IMR-90 (cell line): ENCODE results near the gene ADGRB3. TPM values are rescaled to one million over a fixed set of nuclear protein-coding genes. Genes with fewer than 3 reads are reported as not detected.

Experiments
- ATAC-seq: fragments of 200-7000 bp; cut with Tn5 transposase; 2 replicates; pipeline ENCODE4 v1.9.1; 2020; ENCODE audit warnings: low read depth, mild to moderate bottlenecking, moderate library complexity
- BruUV-seq: library from RNA; stranded (reverse); fragments of 400-500 nt; replicated peaks from 2 replicates; lab custom pipeline; 2021; lab: Mats Ljungman, UMichigan
- CTCF ChIA-PET: fragments of 300-600 bp; formaldehyde crosslinking; extraction: SDS; loops from one replicate; lab custom pipeline; 2021; ENCODE audit warnings: antibody characterized with exemption; lab: Yijun Ruan, JAX
- POLR2A ChIA-PET: fragments of 300-600 bp; sonication (Branson Sonifier 250); formaldehyde crosslinking; loops from one replicate; lab custom pipeline; 2022; ENCODE audit warnings: antibody characterized with exemption; ENCODE audit not compliant: unreplicated experiment; lab: Charles Lee
- DNase-seq: peaks from one replicate; pipeline ENCODE4 v3.0.0; 2013
- H2AFZ ChIP-seq: replicated peaks from 2 replicates; pipeline ENCODE3; 2013; ENCODE audit warnings: low read length, mild to moderate bottlenecking; ENCODE audit not compliant: poor library complexity
- H2AK5ac ChIP-seq: 2 replicates; pipeline ENCODE4 v1.6.1; 2013; ENCODE audit warnings: low read depth, low read length, inconsistent platforms
- H2AK9ac ChIP-seq: replicated peaks from 2 replicates; pipeline ENCODE3; 2013; ENCODE audit warnings: mild to moderate bottlenecking, low read depth, low read length, moderate library complexity; ENCODE audit not compliant: poor library complexity
- H2BK120ac ChIP-seq: 2 replicates; pipeline ENCODE4 v1.6.1; 2013; ENCODE audit warnings: low read depth, low read length, inconsistent platforms
- H2BK15ac ChIP-seq: 3 replicates; pipeline ENCODE4 v1.6.1; 2013; ENCODE audit warnings: low read depth, low read length, inconsistent platforms
- H2BK20ac ChIP-seq: 2 replicates; pipeline ENCODE4 v1.6.1; 2013; ENCODE audit warnings: low read depth, mild to moderate bottlenecking, inconsistent platforms, low read length, moderate library complexity
- H2BK5ac ChIP-seq: 2 replicates; pipeline ENCODE4 v1.6.1; 2013; ENCODE audit warnings: mild to moderate bottlenecking, low read depth, low read length, inconsistent platforms; ENCODE audit not compliant: poor library complexity, severe bottlenecking
- H3K14ac ChIP-seq: replicated peaks from 2 replicates; pipeline ENCODE4 v1.6.1; 2013; ENCODE audit warnings: low read depth, low read length, inconsistent platforms
- H3K18ac ChIP-seq: 2 replicates; pipeline ENCODE4 v1.6.1; 2013; ENCODE audit warnings: low read depth, low read length, control low read depth
- H3K23ac ChIP-seq: 2 replicates; pipeline ENCODE4 v1.6.1; 2013; ENCODE audit warnings: low read depth, low read length, inconsistent platforms
- H3K27ac ChIP-seq: 2 replicates; pipeline ENCODE4 v1.5.1; 2013; ENCODE audit warnings: mild to moderate bottlenecking, control low read depth, low read length; ENCODE audit not compliant: insufficient read depth
- H3K27me3 ChIP-seq: 2 replicates; pipeline ENCODE4 v1.6.1; 2013; ENCODE audit warnings: low read length; ENCODE audit not compliant: control insufficient read depth, insufficient read depth
- H3K36me3 ChIP-seq: 2 replicates; pipeline ENCODE4 v1.6.1; 2013; ENCODE audit warnings: low read length, mixed read lengths; ENCODE audit not compliant: control insufficient read depth, insufficient read depth
- H3K4ac ChIP-seq: 2 replicates; pipeline ENCODE4 v1.6.1; 2013; ENCODE audit warnings: low read depth, low read length, inconsistent platforms
- H3K4me1 ChIP-seq: 2 replicates; pipeline ENCODE4 v1.6.1; 2013; ENCODE audit warnings: low read length, mixed read lengths; ENCODE audit not compliant: control insufficient read depth, insufficient read depth
- H3K4me2 ChIP-seq: 2 replicates; pipeline ENCODE4 v1.6.1; 2013; ENCODE audit warnings: low read depth, mild to moderate bottlenecking, control low read depth, low read length, moderate library complexity
- H3K4me3 ChIP-seq: 2 replicates; pipeline ENCODE4 v1.5.1; 2013; ENCODE audit warnings: low read depth, mild to moderate bottlenecking, control low read depth, low read length, moderate library complexity; ENCODE audit not compliant: insufficient read depth
- H3K56ac ChIP-seq: 2 replicates; pipeline ENCODE4 v1.6.1; 2013; ENCODE audit warnings: low read length, inconsistent platforms; ENCODE audit not compliant: insufficient read depth; ENCODE audit errors: extremely low read depth
- H3K79me1 ChIP-seq, 2 experiments: 2 replicates each; pipeline ENCODE4 v1.6.1; 2013; ENCODE audit warnings: low read length in 2 of 2, inconsistent platforms in 1 of 2, low read depth in 1 of 2
- H3K9ac ChIP-seq: 2 replicates; pipeline ENCODE4 v1.6.1; 2013; ENCODE audit warnings: low read depth, low read length, control low read depth
- H3K9me1 ChIP-seq: 2 replicates; pipeline ENCODE4 v1.6.1; 2013; ENCODE audit warnings: low read length, inconsistent platforms; ENCODE audit not compliant: insufficient read depth
- H3K9me3 ChIP-seq: 2 replicates; pipeline ENCODE4 v1.6.1; 2013; ENCODE audit warnings: low read length; ENCODE audit not compliant: control insufficient read depth, insufficient read depth
- H4K20me1 ChIP-seq: 2 replicates; pipeline ENCODE4 v1.6.1; 2013; ENCODE audit warnings: low read length, inconsistent platforms; ENCODE audit not compliant: insufficient read depth
- H4K5ac ChIP-seq: 2 replicates; pipeline ENCODE4 v1.6.1; 2013; ENCODE audit warnings: mild to moderate bottlenecking, low read depth, low read length, control low read depth
- H4K8ac ChIP-seq, 2 experiments: 2 replicates each; pipeline ENCODE4 v1.6.1; 2013; ENCODE audit warnings: low read depth in 2 of 2, low read length in 2 of 2, control low read depth in 1 of 2, inconsistent platforms in 1 of 2
- H4K91ac ChIP-seq: 2 replicates; pipeline ENCODE4 v1.6.1; 2013; ENCODE audit warnings: low read depth, low read length, inconsistent platforms; ENCODE audit not compliant: insufficient read depth
- BHLHE40 ChIP-seq: fragments of 150-350 bp; IDR thresholded peaks from 2 replicates; pipeline ENCODE4 v1.6.1; 2016; ENCODE audit warnings: mild to moderate bottlenecking, low read depth, low read length
- CEBPB ChIP-seq: IDR thresholded peaks from 2 replicates; pipeline ENCODE4 v1.6.1; 2012; ENCODE audit warnings: low read depth, low read length, improper control_type of control experiment
- FOS ChIP-seq: fragments of 150-350 bp; IDR thresholded peaks from 2 replicates; pipeline ENCODE4 v1.6.1; 2016; ENCODE audit warnings: low read depth, low read length
- MAZ ChIP-seq: IDR thresholded peaks from 2 replicates; pipeline ENCODE4 v1.6.1; 2012; ENCODE audit warnings: low read depth, mild to moderate bottlenecking, low read length, improper control_type of control experiment, moderate library complexity, borderline replicate concordance
- NFE2L2 ChIP-seq: fragments of 150-350 bp; IDR thresholded peaks from 2 replicates; pipeline ENCODE4 v1.6.1; 2016; ENCODE audit warnings: low read depth, mild to moderate bottlenecking, low read length
- POLR2A ChIP-seq: IDR thresholded peaks from 2 replicates; pipeline ENCODE4 v1.6.1; 2012; ENCODE audit warnings: mild to moderate bottlenecking, low read depth, low read length
- RAD21 ChIP-seq: IDR thresholded peaks from 2 replicates; pipeline ENCODE4 v1.6.1; 2012; ENCODE audit warnings: low read length, improper control_type of control experiment
- RCOR1 ChIP-seq: IDR thresholded peaks from 2 replicates; pipeline ENCODE4 v1.6.1; 2012; ENCODE audit warnings: mild to moderate bottlenecking, low read length, improper control_type of control experiment; ENCODE audit not compliant: insufficient replicate concordance
- RFX5 ChIP-seq: IDR thresholded peaks from 2 replicates; pipeline ENCODE4 v1.8.0; 2012; ENCODE audit warnings: low read depth, mild to moderate bottlenecking, low read length, moderate library complexity
- SMC3 ChIP-seq: fragments of 150-350 bp; IDR thresholded peaks from 2 replicates; pipeline ENCODE4 v1.6.1; 2016; ENCODE audit warnings: low read depth, mild to moderate bottlenecking, antibody characterized with exemption, low read length, moderate library complexity
- WGBS, 2 experiments: methylation state at CpG; one replicate each; pipeline versions ENCODE4 v1.1.5 to v1.1.7; 2013; ENCODE audit warnings: missing lambda C conversion rate in 2 of 2; ENCODE audit not compliant: insufficient read length in 1 of 2; ENCODE audit errors: extremely low coverage in 2 of 2; 5-methylcytosine and 5-hydroxymethylcytosine counted together
- dilution Hi-C: fragments of 300-500 bp; cut with HindIII; formaldehyde crosslinking; loops from one replicate; pipeline ENCODE4 v1.14.3; 2018; ENCODE audit warnings: low sequenced_read_pairs; ENCODE audit not compliant: unreplicated experiment
- in situ Hi-C: fragments of 300-500 bp; cut with MboI; formaldehyde crosslinking; loops from 3 replicates; pipeline ENCODE4 v1.14.3; 2019; ENCODE audit warnings: low sequenced_read_pairs, inconsistent platforms, mixed read lengths
- intact Hi-C: fragments of 100-400 bp; cut with micrococcal nuclease; formaldehyde crosslinking; loops from 2 replicates; pipeline ENCODE4 v1.10.0; 2022
- polyA plus RNA-seq, 3 experiments: library from polyadenylated mRNA; depleted of rRNA; stranded (reverse); fragments of >200 nt; gene quantifications; 2 replicates each; pipeline ENCODE4 v1.2.3, GENCODE V29; 2012; ENCODE audit warnings: low replicate concordance in 1 of 3
- total RNA-seq: library from RNA; depleted of rRNA; stranded (reverse); fragments of >200 nt; gene quantifications from 2 replicates; pipeline ENCODE4 v1.2.3, GENCODE V29; 2012
- TF ChIP-seq, protein P1 (sequence below): fragments of 150-350 bp; IDR thresholded peaks from 2 replicates; pipeline ENCODE4 v1.6.1; 2017; ENCODE audit warnings: mild to moderate bottlenecking, antibody characterized with exemption, low read length, low read depth
- TF ChIP-seq, protein P2 (sequence below): conservative IDR thresholded peaks from 2 replicates; pipeline ENCODE4 v1.5.1; 2012; ENCODE audit warnings: mild to moderate bottlenecking, low read depth, low read length, improper control_type of control experiment

The ADGRB3 gene
- total and polyA plus RNA-seq, 2 of the 4 experiments (the other 2 are of a cell fraction), result not detected

DNA sequence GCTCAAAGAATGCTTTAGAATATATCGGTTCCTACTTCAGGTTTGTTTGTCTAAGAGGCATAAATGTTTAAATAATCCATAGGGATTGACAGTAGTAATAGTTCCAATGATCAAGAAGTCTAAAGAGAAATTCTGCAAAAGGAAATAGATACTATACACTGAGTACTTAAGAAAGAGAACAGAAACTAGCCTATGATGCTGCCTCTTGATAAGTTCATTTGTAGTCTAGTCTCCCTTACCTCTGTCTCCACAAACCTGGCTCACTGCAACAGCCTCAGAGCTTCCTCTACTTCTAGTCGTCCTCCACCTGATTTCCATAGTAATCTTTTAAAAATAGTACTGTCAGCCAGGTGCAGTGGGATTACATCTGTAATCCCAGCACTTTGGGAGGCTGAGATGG, 650.0 kb downstream of the ADGRB3 start:
- 0 out of 2 replicates have a peak, but pooled peaks cover 4% of the 10 kb centered on the region for H3K9me3 ChIP-seq
- POLR2A ChIA-PET, result no interaction called here
- H3K9ac ChIP-seq, result no peak overlapping the region
- no peak overlapping the region for H3K4me3 ChIP-seq
- no peak overlapping the region for H4K5ac ChIP-seq
- dilution Hi-C loops, result no loop called here
- H4K20me1 ChIP-seq, result no peaks in the 10 kb centered on the region
- no peak overlapping the region for H4K8ac ChIP-seq
- in situ Hi-C loops, result no loop called here
- H4K91ac ChIP-seq, result no peak overlapping the region
- H3K18ac ChIP-seq, result no peak overlapping the region
- H3K79me1 ChIP-seq, result no peaks in the 10 kb centered on the region
- no peaks in the 10 kb centered on the region for H3K4me1 ChIP-seq
- no peaks in the 10 kb centered on the region for H3K36me3 ChIP-seq
- H3K27me3 ChIP-seq, result no peaks in the 10 kb centered on the region
- H2AK9ac ChIP-seq, result no peak overlapping the region
- H2BK120ac ChIP-seq, result no peak overlapping the region
- H3K9me1 ChIP-seq, result no peaks in the 10 kb centered on the region
- no CpG with 5 or more reads among the region's 2 CpGs for WGBS, 2 experiments
- no peak overlapping the region for H2BK5ac ChIP-seq
- no peak overlapping the region for H3K4ac ChIP-seq
- DNase-seq, result no peak
- CTCF ChIA-PET, result no interaction called here
- no peak overlapping the region for H3K56ac ChIP-seq
- intact Hi-C loops, result no loop called here
- no peak overlapping the region for H2AK5ac ChIP-seq
- no peak overlapping the region for H3K4me2 ChIP-seq
- H3K27ac ChIP-seq, result no peak overlapping the region
- no peak overlapping the region for H3K23ac ChIP-seq
- no peak overlapping the region for H3K14ac ChIP-seq
- H2AFZ ChIP-seq, result no peak overlapping the region
- no peak for ATAC-seq
- no peak overlapping the region for H2BK20ac ChIP-seq
- TF ChIP-seq NFE2L2, result no peak
- no peak for TF ChIP-seq MAZ
- TF ChIP-seq RAD21, result no peak
- TF ChIP-seq, protein P1, sequence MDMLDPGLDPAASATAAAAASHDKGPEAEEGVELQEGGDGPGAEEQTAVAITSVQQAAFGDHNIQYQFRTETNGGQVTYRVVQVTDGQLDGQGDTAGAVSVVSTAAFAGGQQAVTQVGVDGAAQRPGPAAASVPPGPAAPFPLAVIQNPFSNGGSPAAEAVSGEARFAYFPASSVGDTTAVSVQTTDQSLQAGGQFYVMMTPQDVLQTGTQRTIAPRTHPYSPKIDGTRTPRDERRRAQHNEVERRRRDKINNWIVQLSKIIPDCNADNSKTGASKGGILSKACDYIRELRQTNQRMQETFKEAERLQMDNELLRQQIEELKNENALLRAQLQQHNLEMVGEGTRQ, result no peak
- TF ChIP-seq FOS, result no peak
- TF ChIP-seq, protein P2, sequence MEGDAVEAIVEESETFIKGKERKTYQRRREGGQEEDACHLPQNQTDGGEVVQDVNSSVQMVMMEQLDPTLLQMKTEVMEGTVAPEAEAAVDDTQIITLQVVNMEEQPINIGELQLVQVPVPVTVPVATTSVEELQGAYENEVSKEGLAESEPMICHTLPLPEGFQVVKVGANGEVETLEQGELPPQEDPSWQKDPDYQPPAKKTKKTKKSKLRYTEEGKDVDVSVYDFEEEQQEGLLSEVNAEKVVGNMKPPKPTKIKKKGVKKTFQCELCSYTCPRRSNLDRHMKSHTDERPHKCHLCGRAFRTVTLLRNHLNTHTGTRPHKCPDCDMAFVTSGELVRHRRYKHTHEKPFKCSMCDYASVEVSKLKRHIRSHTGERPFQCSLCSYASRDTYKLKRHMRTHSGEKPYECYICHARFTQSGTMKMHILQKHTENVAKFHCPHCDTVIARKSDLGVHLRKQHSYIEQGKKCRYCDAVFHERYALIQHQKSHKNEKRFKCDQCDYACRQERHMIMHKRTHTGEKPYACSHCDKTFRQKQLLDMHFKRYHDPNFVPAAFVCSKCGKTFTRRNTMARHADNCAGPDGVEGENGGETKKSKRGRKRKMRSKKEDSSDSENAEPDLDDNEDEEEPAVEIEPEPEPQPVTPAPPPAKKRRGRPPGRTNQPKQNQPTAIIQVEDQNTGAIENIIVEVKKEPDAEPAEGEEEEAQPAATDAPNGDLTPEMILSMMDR, result no peak
- TF ChIP-seq CEBPB, result no peak
- TF ChIP-seq RFX5, result no peak
- no peak for TF ChIP-seq RCOR1
- TF ChIP-seq SMC3, result no peak
- no peak for TF ChIP-seq POLR2A
- TF ChIP-seq BHLHE40, result no peak
- H2BK15ac ChIP-seq, result no peak overlapping the region
- no TSS peak for BruUV-seq
